K562 (cell line): Measurements from ENCODE around the gene LCN15. TPM values are rescaled to one million over a fixed set of nuclear protein-coding genes. Genes with fewer than 3 reads are reported as not detected.

Source experiments
- ATAC-seq: fragments of 200-7000 bp; cut with Tn5 transposase; 3 replicates; pipeline ENCODE4 v1.9.1; 2020; ENCODE audit warnings: moderate library complexity
- BruUV-seq: library from RNA; stranded (reverse); fragments of 400-500 nt; replicated peaks from 2 replicates; lab custom pipeline; 2021; lab: Mats Ljungman, UMichigan
- CTCF ChIA-PET: fragments of 300-600 bp; formaldehyde crosslinking; extraction: SDS; loops from one replicate; lab custom pipeline; 2021; ENCODE audit warnings: low intra/inter-chr PET ratio; lab: Yijun Ruan, JAX
- POLR2A ChIA-PET: fragments of 300-600, 350-650 bp; sonication (Branson Sonifier 250); formaldehyde crosslinking; extraction: SDS; loops from one replicate; lab custom pipeline; 2021; ENCODE audit warnings: antibody characterized with exemption, inconsistent platforms; lab: Yijun Ruan, JAX
- DNase-seq, 4 experiments: peaks; one replicate each; pipeline versions ENCODE4 v3.0.0 to v3.0.0-alpha.2; 2011 to 2018; ENCODE audit warnings: low spot score in 3 of 4, mixed read lengths in 3 of 4; ENCODE audit errors: extremely low read depth in 1 of 4
- FAIRE-seq: peaks from 2 replicates; lab custom pipeline; 2011; peaks lifted over from hg19 to GRCh38; lab: Jason Lieb, UNC
- H2AFZ ChIP-seq: 2 replicates; pipeline ENCODE4 v1.6.0; 2011; ENCODE audit warnings: low read depth, low read length, control low read depth, inconsistent platforms
- H3K27ac ChIP-seq: fragments of 200-600 bp; 3 replicates; pipeline ENCODE4 v1.8.0; 2011; ENCODE audit warnings: low read depth, mild to moderate bottlenecking, control low read depth, inconsistent platforms, low read length, moderate library complexity, mixed read lengths; ENCODE audit errors: extremely low read depth
- H3K27me3 ChIP-seq, 2 experiments: fragments of 300-600 bp in 1 of 2; 2 replicates in 1 of 2; 3 replicates in 1 of 2; pipeline versions ENCODE4 v1.6.0 to v1.8.0; 2011; ENCODE audit warnings: inconsistent platforms in 2 of 2, low read length in 2 of 2, mild to moderate bottlenecking in 1 of 2, mixed read lengths in 1 of 2, moderate library complexity in 1 of 2; ENCODE audit not compliant: control insufficient read depth in 2 of 2, insufficient read depth in 2 of 2
- H3K36me3 ChIP-seq: fragments of 300-600 bp; 3 replicates; pipeline ENCODE4 v1.8.0; 2011; ENCODE audit warnings: mild to moderate bottlenecking, low read length, inconsistent platforms; ENCODE audit not compliant: control insufficient read depth, insufficient read depth
- H3K4me1 ChIP-seq, 2 experiments: fragments of 200-600 bp in 1 of 2; replicated peaks in 1 of 2; 2 replicates in 1 of 2; 3 replicates in 1 of 2; pipeline versions ENCODE4 v1.5.1 to v1.8.0; 2011; ENCODE audit warnings: inconsistent platforms in 2 of 2, low read length in 2 of 2, mild to moderate bottlenecking in 1 of 2, mixed read lengths in 1 of 2, moderate library complexity in 1 of 2; ENCODE audit not compliant: control insufficient read depth in 2 of 2, insufficient read depth in 2 of 2
- H3K4me2 ChIP-seq: 2 replicates; pipeline ENCODE4 v1.6.1; 2011; ENCODE audit warnings: low read length, control low read depth, inconsistent platforms, mixed read lengths; ENCODE audit not compliant: insufficient read depth
- H3K4me3 ChIP-seq: fragments of 200-600 bp; sonication (generic), shearing (Covaris generic); 2 replicates; pipeline ENCODE4 v1.5.1; 2016; ENCODE audit warnings: control low read depth, inconsistent platforms
- H3K79me2 ChIP-seq: fragments of 200-600 bp; 3 replicates; pipeline ENCODE4 v1.8.0; 2011; ENCODE audit warnings: low read length, inconsistent platforms; ENCODE audit not compliant: control insufficient read depth, insufficient read depth
- H3K9ac ChIP-seq, 2 experiments: 2 replicates each; pipeline versions ENCODE4 v1.6.0 to v1.6.1; 2011; ENCODE audit warnings: low read depth in 2 of 2, low read length in 2 of 2, control low read depth in 1 of 2, inconsistent platforms in 1 of 2, mild to moderate bottlenecking in 1 of 2, mixed read lengths in 1 of 2; ENCODE audit not compliant: insufficient read depth in 1 of 2
- H3K9me1 ChIP-seq: one replicate; pipeline ENCODE4 v1.6.0; 2011; ENCODE audit warnings: inconsistent platforms, mild to moderate bottlenecking, low read length, moderate library complexity; ENCODE audit not compliant: control insufficient read depth, insufficient read depth
- H3K9me3 ChIP-seq: replicated peaks from 2 replicates; pipeline ENCODE4 v1.5.1; 2011; ENCODE audit warnings: low read depth, low read length, inconsistent platforms; ENCODE audit not compliant: control insufficient read depth, insufficient read depth
- H4K20me1 ChIP-seq: replicated peaks from 2 replicates; pipeline ENCODE4 v1.6.1; 2011; ENCODE audit warnings: low read length, inconsistent platforms, mixed read lengths; ENCODE audit not compliant: control insufficient read depth, insufficient read depth
- HMGN3 ChIP-seq: IDR thresholded peaks from 2 replicates; pipeline ENCODE4 v1.6.1; 2011; ENCODE audit warnings: borderline replicate concordance, low read depth, mild to moderate bottlenecking, mixed read lengths, low read length; ENCODE audit not compliant: insufficient read length; ENCODE audit errors: extremely low read depth
- HNRNPL ChIP-seq: fragments of 200-400 bp; formaldehyde crosslinking; IDR thresholded peaks from 2 replicates; pipeline ENCODE4 v1.6.1; 2017; ENCODE audit warnings: low read depth, mild to moderate bottlenecking, low read length
- NFIX ChIP-seq: fragments of 250-450 bp; sonication (Bioruptor Pico); IDR thresholded peaks from 2 replicates; pipeline ENCODE4 v1.4.0; 2020; ENCODE audit warnings: low read depth, mild to moderate bottlenecking, moderate library complexity
- PRMT5 ChIP-seq: sonication (generic); formaldehyde crosslinking; IDR thresholded peaks from 2 replicates; pipeline ENCODE4 v1.5.0; 2020; ENCODE audit warnings: missing genetic modification reagents
- STAT5A ChIP-seq: IDR thresholded peaks from 2 replicates; pipeline ENCODE4 v1.6.1; 2012; ENCODE audit warnings: low read length, inconsistent platforms, borderline replicate concordance
- ZSCAN32 ChIP-seq: fragments of 450-650 bp; formaldehyde crosslinking; IDR thresholded peaks from 2 replicates; pipeline ENCODE4 v1.4.0; 2020; ENCODE audit warnings: mild to moderate bottlenecking, moderate library complexity
- whole genome bisulfite sequencing: fragments of 100-300 bp; shearing (Covaris generic); methylation state at CpG from one replicate; pipeline ENCODE4 v1.1.6; 2016; ENCODE audit warnings: low coverage, mixed read lengths; ENCODE audit not compliant: insufficient coverage; ENCODE audit errors: missing lambda C conversion rate; 5-methylcytosine and 5-hydroxymethylcytosine counted together
- in situ Hi-C: fragments of 300-500 bp; cut with MboI; formaldehyde crosslinking; loops from 4 replicates; pipeline ENCODE4 v1.15.0; 2018; ENCODE audit warnings: inconsistent platforms, mixed read lengths
- intact Hi-C: fragments of 100-400 bp; cut with micrococcal nuclease; formaldehyde crosslinking; loops from 2 replicates; pipeline ENCODE4 v1.14.2; 2022
- polyA plus RNA-seq, 8 experiments: library from polyadenylated mRNA; depleted of rRNA in 4 of 8; stranded (reverse) in 5 of 8; unstranded in 3 of 8; fragments of >200 nt; fragmentation: Nextera tagmentation in 2 of 8; fragmentation: Illumina TruSeq in 1 of 8; extraction: Ambion mirVana in 2 of 8; extraction: Trizol in 1 of 8; gene quantifications; 2 replicates each; pipeline versions ENCODE4 v1.2.1 to v1.2.3, GENCODE V29; 2011 to 2014; ENCODE audit warnings: inconsistent platforms in 1 of 8, missing spikeins in 1 of 8
- total RNA-seq, 7 experiments: library from RNA; depleted of rRNA in 6 of 7; stranded (reverse); fragments of >200 nt in 6 of 7; fragmentation: Illumina TruSeq in 2 of 7; extraction: Trizol in 2 of 7; gene quantifications; 2 replicates each; pipeline versions ENCODE4 v1.2.1 to v1.2.3, GENCODE V29; 2011 to 2021; ENCODE audit warnings: low replicate concordance in 1 of 7
- TF ChIP-seq, protein P1 (sequence below): fragments of 450-650 bp; IDR thresholded peaks from 2 replicates; pipeline ENCODE4 v1.6.1; 2017; ENCODE audit warnings: antibody characterized with exemption, mild to moderate bottlenecking
- TF ChIP-seq, protein P2 (sequence below): fragments of 450-650 bp; IDR thresholded peaks from 2 replicates; pipeline ENCODE4 v1.6.1; 2017; ENCODE audit warnings: antibody characterized with exemption
- TF ChIP-seq, protein P3 (sequence below), 3 experiments: fragments of 200-800 bp in 1 of 3; sonication (Bioruptor generic) in 1 of 3; sonication (generic) in 1 of 3; formaldehyde crosslinking in 1 of 3; IDR thresholded peaks; 2 replicates each; pipeline versions ENCODE4 v1.6.1 to v1.8.0; 2016 to 2022; ENCODE audit warnings: mild to moderate bottlenecking in 2 of 3, missing compliant biosample characterization in 2 of 3, missing genetic modification characterization in 2 of 3, missing genetic modification reagents in 1 of 3

LCN15 gene
- total and polyA plus RNA-seq, 9 of the 15 experiments (the other 6 are each of a cell fraction or from before 2014, with no cell fraction given): 0.66 TPM; not detected in 8

DNA sequence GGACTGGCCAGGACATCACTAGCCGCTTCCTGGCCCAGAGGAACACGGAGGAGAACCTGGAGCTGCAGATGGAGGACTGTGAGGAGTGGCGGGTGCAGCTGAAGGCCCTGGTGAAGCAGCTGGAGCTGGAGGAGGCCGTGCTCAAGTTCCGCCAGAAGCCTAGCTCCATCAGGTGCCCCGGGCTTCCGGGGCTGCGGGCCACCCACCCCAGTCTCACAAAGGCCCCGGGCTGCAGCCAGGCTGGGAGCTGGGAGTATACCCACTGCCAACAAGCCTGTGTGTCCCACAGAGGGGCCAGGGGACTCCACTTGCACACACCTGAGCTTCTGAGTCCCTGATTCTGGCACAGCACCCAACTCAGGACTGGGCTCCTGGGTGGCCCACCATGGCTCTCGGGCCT, 41.7 kb upstream of the LCN15 start:
- ChIA-PET CTCF (no interaction called here), POLR2A (interaction anchor here (0.6 to 3.6 kb wide), 5 partner anchors 13 to 435 kb away, joined by 3 to 14 read pairs (median 3); partner anchors contain the start of gene TUBB4B)
- Histone ChIP-seq H2AFZ (no peak overlapping the region), H3K9me1 (no peaks in the 10 kb centered on the region), H3K27ac (no peak overlapping the region), H3K9me3 (no peaks in the 10 kb centered on the region), H3K79me2 (peaks cover 48% of the 10 kb centered on the region), H3K4me3 (no peak overlapping the region; the same call in 1 of the 2 replicates), H4K20me1 (no peaks in the 10 kb centered on the region), H3K27me3 (no peaks in the 10 kb centered on the region), H3K36me3 (peaks cover 28% of the 10 kb centered on the region), H3K9ac (peak overlapping the region; percentile 77 to 99; a peak in 3 of 4 replicates), H3K4me1 (peaks cover 25 to 65% of the 10 kb centered on the region in 2 experiments), H3K4me2 (0 out of 2 replicates have a peak overlapping the region, but pooled peaks have one; percentile 94)
- in situ Hi-C loops (no loop called here), intact Hi-C loops (no loop called here)
- no peak for FAIRE-seq
- no peak for DNase-seq
- WGBS: 92% methylated on average over 8 of the region's 10 CpGs
- no peak for TF ChIP-seq HNRNPL
- no peak for TF ChIP-seq STAT5A
- no peak for TF ChIP-seq HMGN3
- no peak for TF ChIP-seq PRMT5 (CRISPR knock-in tag)
- TF ChIP-seq, protein P1, sequence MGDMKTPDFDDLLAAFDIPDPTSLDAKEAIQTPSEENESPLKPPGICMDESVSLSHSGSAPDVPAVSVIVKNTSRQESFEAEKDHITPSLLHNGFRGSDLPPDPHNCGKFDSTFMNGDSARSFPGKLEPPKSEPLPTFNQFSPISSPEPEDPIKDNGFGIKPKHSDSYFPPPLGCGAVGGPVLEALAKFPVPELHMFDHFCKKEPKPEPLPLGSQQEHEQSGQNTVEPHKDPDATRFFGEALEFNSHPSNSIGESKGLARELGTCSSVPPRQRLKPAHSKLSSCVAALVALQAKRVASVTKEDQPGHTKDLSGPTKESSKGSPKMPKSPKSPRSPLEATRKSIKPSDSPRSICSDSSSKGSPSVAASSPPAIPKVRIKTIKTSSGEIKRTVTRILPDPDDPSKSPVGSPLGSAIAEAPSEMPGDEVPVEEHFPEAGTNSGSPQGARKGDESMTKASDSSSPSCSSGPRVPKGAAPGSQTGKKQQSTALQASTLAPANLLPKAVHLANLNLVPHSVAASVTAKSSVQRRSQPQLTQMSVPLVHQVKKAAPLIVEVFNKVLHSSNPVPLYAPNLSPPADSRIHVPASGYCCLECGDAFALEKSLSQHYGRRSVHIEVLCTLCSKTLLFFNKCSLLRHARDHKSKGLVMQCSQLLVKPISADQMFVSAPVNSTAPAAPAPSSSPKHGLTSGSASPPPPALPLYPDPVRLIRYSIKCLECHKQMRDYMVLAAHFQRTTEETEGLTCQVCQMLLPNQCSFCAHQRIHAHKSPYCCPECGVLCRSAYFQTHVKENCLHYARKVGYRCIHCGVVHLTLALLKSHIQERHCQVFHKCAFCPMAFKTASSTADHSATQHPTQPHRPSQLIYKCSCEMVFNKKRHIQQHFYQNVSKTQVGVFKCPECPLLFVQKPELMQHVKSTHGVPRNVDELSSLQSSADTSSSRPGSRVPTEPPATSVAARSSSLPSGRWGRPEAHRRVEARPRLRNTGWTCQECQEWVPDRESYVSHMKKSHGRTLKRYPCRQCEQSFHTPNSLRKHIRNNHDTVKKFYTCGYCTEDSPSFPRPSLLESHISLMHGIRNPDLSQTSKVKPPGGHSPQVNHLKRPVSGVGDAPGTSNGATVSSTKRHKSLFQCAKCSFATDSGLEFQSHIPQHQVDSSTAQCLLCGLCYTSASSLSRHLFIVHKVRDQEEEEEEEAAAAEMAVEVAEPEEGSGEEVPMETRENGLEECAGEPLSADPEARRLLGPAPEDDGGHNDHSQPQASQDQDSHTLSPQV: no peak
- TF ChIP-seq, protein P2, sequence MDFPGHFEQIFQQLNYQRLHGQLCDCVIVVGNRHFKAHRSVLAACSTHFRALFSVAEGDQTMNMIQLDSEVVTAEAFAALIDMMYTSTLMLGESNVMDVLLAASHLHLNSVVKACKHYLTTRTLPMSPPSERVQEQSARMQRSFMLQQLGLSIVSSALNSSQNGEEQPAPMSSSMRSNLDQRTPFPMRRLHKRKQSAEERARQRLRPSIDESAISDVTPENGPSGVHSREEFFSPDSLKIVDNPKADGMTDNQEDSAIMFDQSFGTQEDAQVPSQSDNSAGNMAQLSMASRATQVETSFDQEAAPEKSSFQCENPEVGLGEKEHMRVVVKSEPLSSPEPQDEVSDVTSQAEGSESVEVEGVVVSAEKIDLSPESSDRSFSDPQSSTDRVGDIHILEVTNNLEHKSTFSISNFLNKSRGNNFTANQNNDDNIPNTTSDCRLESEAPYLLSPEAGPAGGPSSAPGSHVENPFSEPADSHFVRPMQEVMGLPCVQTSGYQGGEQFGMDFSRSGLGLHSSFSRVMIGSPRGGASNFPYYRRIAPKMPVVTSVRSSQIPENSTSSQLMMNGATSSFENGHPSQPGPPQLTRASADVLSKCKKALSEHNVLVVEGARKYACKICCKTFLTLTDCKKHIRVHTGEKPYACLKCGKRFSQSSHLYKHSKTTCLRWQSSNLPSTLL: no peak
- TF ChIP-seq NFIX: no peak
- no peak for TF ChIP-seq ZSCAN32
- TF ChIP-seq, protein P3, sequence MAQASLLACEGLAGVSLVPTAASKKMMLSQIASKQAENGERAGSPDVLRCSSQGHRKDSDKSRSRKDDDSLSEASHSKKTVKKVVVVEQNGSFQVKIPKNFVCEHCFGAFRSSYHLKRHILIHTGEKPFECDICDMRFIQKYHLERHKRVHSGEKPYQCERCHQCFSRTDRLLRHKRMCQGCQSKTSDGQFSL (CRISPR knock-in tag; IDR thresholded peaks at IDR 0.05): no peak
- TF ChIP-seq, protein P3 (tag; IDR thresholded peaks at IDR 0.05): no peak
- ATAC-seq: no peak
- BruUV-seq: no TSS peak
